SK-MEL-5 (cell line): ENCODE measurements around the gene ZP1. TPM values are rescaled to one million over a fixed set of nuclear protein-coding genes. Genes with fewer than 3 reads are reported as not detected.
A peak's percentile ranks its signal among the peaks of the same experiment; 100 is the strongest.

Experiments
- DNase-seq: peaks from one replicate; pipeline ENCODE4 v3.0.0-alpha.2; 2016; ENCODE audit warnings: low read depth, low spot score
- in situ Hi-C: cut with HindIII; loops from 2 replicates; pipeline ENCODE4 v1.10.0; 2016; ENCODE audit warnings: low sequenced_read_pairs, high pct_unique_total_duplicates, low pct_unique_long_range_greater_than_20kb
- total RNA-seq: library from RNA; depleted of rRNA; stranded (reverse); fragments of >200 nt; shearing (Covaris generic); gene quantifications from 2 replicates; pipeline ENCODE4 v1.2.3, GENCODE V29; 2014

ZP1 gene
- total RNA-seq, 1 experiment from 2014 or later, result not detected

GRCh38 chr11:60854847-60855725 is 12.3 kb upstream of the ZP1 start:
- no peak for DNase-seq
- in situ Hi-C loops, result no loop called here

- in situ Hi-C loops, result no loop called here
- DNase-seq, result no peak
These were observed 11.4 kb upstream of the ZP1 start, which contains the start of gene PTGDR2 for GRCh38 chr11:60855726-60856633. TSS of gene PTGDR2 (minus strand) at chr11:60855950. CDS start at chr11:60853722, 2,228 bp downstream.

- in situ Hi-C loops, result no loop called here
- no peak for DNase-seq
These were observed 9.7 kb upstream of the ZP1 start for GRCh38 chr11:60857378-60858232.

- no peak for DNase-seq
- in situ Hi-C loops, result no loop called here
These were observed 9.1 kb upstream of the ZP1 start for GRCh38 chr11:60858236-60858635.

- no peak for DNase-seq
- in situ Hi-C loops, result no loop called here
These were observed 8.4 kb upstream of the ZP1 start for GRCh38 chr11:60858731-60859464.

GRCh38 chr11:60859616-60860250 is 7.6 kb upstream of the ZP1 start:
- peak; percentile 58 for DNase-seq
- in situ Hi-C loops, result no loop called here

GRCh38 chr11:60860943-60861342 is 6.4 kb upstream of the ZP1 start:
- DNase-seq, result no peak
- in situ Hi-C loops, result no loop called here

- DNase-seq, result no peak
- in situ Hi-C loops, result no loop called here
These were observed 5.2 kb upstream of the ZP1 start for GRCh38 chr11:60862171-60862570.

- DNase-seq, result no peak
- in situ Hi-C loops, result no loop called here
These were observed 3.5 kb upstream of the ZP1 start for GRCh38 chr11:60863550-60864521.

GRCh38 chr11:60864856-60865513 is 2.4 kb upstream of the ZP1 start:
- in situ Hi-C loops, result no loop called here
- DNase-seq, result no peak

GRCh38 chr11:60867871-60868681 is 734 bp downstream of the ZP1 start:
- DNase-seq, result no peak
- in situ Hi-C loops, result no loop called here

- in situ Hi-C loops, result no loop called here
- DNase-seq, result no peak
These were observed 1.5 kb downstream of the ZP1 start for GRCh38 chr11:60868682-60869450.

GRCh38 chr11:60869451-60869825 is 2.1 kb downstream of the ZP1 start:
- in situ Hi-C loops, result no loop called here
- DNase-seq, result no peak

GRCh38 chr11:60870276-60870675 is 2.9 kb downstream of the ZP1 start:
- no peak for DNase-seq
- in situ Hi-C loops, result no loop called here
